GM21576 (cell line): ENCODE measurements around the gene RSBN1L.

Experiments
- ATAC-seq: cut with Tn5 transposase; IDR thresholded peaks from one replicate; pipeline ENCODE4 v1.9.1; 2021; ENCODE audit warnings: mild to moderate bottlenecking, moderate library complexity; ENCODE audit not compliant: unreplicated experiment

Gene RSBN1L

DNA sequence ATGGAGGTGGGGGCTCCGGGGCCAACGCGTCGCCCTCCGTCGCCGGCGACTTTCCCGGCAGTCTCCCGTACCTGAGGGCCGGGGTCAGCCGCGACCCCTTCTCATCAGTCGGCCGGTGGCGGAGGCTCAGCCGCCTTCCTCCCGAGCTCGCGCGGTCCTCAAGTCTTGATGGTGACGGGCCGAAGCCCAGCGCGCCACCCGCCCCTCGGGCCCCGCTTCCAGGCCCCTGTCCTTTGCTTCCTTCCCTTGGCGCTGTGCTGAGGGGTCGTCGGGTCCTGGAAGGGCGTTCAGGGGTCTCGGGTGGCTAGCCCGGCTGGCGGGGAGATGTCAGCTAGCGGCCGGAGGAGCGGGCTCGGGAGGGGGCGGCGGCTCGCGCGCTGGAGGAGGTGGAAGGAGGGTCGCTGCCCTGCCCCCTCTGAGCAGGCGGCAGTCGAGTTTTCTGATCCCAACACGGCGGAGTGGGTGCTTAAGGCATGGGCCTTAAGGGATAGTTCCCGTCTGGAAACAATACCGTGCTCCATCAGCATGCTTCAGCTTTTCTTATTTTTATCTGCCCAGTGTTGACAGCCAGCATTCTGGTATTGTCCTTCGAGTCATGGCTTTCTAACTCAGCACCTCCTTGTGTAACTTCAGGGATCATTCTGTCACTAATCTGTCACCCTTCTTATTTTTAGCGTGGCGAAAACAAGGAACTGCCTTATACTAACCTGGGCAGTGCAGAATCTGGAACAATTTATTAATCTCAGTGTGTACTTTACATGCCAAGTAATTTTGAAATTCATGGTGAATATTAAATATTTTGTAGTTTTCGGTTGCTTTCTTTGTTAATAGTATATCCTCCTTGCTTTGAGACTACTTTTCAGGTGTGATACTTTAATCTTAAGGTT is 103.1 kb downstream of the RSBN1L start:
- ATAC-seq = no peak

DNA sequence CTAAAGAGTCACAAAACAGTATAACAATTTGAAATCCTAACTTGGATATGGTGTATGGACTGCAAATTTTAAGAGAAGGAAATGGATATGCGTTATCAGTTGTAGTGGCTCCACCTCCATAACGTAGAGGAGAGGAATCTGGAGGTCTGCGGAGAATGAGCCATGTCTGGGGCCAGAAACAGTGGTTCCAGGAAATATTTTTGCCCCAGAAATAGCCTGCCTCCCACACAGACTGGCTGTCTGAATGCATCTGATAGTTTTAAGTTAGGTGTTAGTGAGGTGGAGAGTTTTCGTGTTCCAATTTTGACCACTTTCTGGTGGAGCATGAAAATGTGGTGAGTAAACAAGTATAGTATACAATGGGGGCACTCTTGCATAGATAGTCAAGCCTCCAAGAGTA is 103.9 kb downstream of the RSBN1L start:
- ATAC-seq = no peak

DNA sequence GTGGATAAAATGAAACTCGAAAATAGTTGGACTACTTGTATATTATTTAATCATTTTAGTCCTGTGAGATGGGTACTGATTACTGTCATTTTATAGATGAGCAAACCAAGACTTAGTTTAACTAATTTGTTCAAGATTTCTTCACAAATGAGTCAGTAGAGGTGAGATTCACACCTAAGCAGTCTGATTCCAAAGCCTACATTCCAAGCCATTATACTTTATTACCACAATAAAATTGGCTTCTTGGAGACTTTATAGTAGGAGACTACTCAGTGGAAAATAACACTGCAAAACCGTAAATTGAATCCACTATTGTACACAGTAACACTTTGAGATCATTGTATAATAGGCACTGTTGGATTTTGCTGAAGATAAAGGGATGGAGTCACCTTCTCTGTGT is 104.5 kb downstream of the RSBN1L start:
- ATAC-seq = no peak

DNA sequence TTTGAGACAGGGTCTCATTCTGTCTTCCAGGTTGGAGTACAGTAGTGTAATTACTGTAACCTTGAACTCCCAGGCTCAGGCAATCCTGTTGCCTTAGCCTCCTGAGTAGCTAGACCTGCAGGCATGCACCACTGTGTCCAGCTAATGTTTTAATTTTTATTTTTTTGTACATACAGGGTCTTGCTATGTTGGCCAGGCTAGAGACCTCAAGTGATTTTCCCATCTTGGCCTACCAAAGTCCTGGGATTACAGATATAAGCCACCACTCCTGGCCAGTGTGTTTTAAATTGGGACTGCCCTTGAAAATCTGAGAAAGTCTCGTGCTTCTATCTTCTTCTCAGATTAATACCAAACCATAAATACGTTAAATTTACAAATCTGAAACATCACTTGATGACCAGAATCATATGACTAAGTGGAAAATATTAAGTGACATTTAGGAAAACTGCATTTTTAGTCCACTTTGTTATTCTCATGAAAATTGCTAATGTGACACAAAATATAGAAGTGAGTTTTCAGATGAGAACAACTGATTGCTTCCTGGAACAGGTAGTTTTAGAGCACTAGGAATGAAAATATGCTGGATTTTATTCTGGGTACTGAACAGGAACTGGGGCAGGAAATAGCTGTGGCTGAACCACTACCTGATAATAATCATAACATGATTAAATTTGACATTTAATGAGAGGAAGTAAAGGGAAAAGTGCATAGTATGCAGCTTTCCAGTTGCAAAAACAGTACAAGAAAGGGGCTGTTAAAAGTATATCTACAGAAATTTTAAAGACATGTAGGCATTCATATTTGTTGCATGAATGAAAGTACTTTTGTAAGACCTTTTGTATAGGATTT is 106.5 kb downstream of the RSBN1L start:
- no peak for ATAC-seq

DNA sequence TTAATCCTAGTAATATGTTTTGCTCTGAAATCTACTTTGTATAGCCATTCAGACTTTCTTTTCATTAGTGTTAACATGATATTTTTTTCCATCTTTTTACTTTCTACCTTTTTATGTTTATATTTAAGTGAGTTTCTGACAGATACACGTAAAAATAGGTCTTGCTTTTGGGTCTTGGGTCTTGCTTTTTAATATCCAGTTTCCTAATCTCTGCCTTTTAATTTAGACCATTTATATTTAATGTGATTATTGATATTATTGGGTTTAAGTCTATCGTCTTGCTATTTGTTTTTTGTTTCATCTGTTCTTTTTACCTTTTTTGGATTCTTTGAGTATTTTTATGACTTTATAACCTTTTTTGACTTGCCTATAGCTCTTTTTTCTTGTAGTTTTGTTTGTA is 110.2 kb downstream of the RSBN1L start:
- no peak for ATAC-seq

DNA sequence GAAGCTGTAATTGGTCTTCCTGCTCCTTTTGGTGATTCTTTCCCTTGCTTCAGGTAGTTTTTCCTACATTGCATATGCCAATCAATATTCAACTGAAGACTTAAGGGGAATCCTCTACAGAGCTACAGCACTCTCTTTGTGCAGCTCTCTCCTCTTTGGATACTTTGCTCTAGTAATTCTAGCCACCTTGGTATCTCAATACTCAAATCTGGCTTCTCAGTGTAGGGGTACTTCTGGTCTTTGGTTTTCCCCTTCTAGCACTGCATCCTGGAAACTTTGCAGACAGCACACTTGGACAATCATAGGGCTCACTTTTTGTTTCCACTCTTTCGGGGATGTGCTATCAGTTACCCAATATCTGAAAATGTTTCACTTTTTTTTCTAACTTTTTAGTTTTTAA is 112.3 kb downstream of the RSBN1L start:
- ATAC-seq = no peak

DNA sequence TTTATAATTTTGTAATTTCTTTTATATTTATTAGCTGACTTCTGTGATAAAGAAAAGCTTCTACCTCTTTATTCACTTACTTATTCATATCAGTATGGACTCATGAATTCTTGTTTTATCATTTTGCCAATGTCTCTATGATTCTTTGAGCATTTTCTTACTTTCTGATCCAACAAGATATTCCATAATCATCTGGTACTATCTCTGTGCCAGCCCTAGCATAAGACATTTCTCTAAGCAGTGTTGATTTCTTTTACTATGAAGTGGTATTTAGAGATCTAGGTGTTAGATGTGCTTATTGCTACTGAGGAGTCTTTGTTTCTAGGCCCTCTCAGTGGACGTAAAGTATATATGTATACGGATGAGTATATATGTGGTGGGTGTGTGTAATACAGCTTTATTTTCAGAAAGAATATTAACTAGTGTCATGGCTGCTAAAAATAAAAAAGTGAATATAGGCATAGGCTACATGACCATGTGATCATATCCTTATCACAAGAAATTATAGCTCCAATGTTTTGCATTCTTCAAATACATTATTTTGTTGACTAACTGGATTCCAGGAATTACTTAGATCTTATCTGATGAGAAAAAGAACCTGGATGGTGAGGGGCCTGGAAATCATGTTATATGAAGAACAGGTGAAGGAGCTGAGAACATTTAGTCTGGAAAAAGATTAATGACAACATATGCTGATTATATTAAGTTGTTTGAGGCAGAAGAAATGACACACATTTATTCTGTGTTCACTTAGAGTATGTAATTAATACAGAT is 115.4 kb downstream of the RSBN1L start:
- no peak for ATAC-seq

DNA sequence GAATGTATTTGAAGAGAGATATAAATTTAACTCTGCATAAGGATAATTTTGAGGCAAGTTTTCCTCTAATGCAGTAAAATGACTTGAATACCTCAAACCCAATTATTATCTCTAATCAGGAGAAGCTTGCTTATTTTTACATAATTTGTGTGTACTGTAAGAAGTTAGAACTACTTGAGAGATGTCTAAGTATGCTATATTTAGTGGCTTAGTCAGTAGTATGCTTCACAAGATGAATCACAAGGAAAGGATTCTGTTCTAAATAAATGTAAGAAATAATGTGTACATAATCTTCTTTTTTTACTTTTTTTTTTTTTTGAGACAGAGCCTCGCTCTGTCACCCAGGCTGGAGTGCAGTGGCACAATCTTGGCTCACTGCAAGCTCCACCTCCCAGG is 116.0 kb downstream of the RSBN1L start:
- ATAC-seq = no peak

DNA sequence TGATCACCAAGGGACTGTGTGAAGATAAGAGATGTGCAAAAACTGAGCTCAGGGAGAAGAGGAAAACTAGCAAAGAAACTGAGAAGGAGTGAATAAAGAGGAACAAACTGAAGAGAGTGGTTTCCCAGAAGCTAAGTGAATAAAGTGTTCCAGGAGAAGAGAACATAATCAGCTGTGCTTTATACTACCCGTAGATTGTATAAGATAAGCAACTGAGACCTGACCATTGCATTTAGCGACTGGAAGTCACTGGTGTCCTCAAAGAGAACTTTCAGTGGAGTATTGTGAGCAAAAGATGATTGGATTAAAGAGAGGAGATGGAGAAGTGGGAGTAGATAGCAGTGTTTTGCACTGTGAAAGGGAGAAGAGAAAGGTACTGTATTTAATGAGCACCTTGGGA is 116.9 kb downstream of the RSBN1L start:
- no peak for ATAC-seq

DNA sequence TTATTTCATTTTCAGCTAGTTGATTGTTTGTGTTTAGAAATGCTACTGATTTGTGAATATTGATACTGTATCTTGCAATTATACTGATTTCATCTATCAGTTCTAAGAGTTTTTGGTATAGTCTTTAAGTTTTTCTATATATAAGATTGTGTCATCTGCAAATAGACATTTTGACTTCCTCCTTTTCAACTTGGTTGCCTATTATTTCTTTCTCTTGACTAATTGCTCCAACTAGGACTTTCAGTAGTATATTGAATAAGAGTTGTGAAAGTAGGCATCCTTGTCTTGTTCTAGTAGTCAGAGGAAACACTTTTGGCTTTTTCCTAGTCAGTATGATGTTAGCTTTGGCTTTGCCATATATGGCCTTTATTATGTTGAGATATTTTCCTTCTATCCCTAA is 122.8 kb downstream of the RSBN1L start:
- no peak for ATAC-seq

DNA sequence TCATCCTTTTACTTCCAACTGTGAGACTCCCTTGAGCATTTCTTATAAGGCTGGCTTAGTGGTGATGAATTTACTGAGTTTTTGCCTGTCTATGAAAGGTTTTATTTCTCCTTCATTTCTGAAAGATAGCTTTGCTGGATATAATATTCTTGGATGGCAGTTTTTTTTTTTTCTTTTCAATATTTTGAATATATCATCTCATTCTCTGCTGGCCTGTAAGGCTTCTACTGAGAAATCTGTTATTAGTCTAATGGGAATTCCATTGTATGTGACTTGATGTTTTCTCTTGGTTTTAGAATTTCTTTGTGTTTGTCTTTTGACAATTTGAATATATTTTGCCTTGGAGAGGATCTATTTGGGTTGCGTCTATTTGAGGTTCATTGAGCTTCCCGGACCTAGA is 124.7 kb downstream of the RSBN1L start:
- no peak for ATAC-seq

DNA sequence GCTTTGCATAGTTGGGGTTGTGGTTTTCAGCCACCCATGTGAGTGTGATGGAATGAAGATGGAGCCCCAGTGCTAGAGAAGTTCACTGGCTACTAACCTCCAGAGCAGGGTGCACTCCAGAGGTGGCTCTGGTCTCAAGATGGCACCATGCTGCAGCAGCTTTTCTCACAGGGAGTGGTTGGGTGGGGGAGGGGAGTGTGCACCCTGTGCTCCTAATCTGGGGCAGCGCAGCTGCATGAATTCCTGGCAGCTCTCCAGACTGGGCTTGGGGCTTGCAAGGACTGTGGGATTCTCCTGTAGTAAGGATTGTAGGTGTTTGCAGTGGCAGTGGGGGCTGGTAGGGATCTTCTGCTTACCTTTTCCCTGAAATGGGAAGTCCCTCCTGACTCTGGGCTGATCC is 126.0 kb downstream of the RSBN1L start:
- ATAC-seq = no peak

DNA sequence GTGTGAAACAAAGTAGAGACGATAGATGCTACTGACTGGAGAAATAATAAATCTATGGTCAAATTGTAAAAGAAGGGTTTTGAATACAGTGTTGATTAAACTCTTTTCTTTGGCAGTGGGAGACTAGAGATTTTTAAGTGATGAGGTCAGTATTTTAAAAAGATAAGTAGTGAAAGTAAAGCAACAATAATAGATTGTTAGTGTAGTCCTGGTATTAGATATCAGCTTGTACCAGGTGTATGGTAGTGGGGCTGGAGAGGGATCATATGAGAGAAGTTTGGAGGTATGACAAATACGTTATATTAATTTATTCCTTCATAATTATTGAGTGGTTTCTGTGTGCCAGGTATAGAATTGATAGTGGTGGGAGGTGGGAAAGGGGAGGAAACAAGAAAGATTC is 127.5 kb downstream of the RSBN1L start:
- ATAC-seq = no peak

DNA sequence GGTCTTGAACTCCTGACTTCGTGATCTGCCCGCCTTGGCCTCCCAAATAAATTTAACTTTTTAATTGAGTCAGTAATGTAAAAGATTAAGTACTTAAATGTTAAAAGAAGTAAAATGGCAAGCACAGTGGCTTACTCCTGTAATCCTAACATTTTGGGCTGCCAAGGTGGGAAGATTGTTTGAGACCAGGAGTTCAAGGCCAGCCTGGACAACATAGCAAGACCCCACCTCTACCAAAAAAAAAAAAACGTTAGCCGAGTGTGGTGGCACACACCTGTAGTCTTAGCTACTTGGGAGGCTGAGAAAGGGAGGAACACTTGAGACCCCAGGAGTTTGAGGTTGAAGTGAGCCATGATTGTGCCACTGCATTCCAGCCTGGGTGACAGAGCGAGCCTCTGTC is 128.4 kb downstream of the RSBN1L start:
- no peak for ATAC-seq

DNA sequence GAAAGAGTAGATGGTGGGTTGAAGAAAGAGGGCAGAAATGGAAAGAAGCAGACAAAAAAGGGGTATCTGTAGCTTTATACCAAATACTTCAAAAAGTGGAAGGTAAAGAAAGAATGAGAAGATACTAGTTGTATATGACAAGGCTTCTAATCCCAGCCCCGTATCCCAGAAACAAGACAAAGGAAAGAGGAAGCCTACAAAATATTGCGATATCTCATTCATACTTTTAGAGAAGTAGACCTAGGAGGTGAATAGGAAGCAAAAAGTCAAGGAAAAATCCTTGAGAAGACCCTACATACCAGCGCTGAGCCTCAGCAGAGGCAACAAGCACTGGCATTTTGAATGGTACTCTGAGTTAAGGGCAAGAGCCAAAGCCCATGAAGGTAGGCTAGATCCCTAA is 128.9 kb downstream of the RSBN1L start:
- ATAC-seq = no peak

DNA sequence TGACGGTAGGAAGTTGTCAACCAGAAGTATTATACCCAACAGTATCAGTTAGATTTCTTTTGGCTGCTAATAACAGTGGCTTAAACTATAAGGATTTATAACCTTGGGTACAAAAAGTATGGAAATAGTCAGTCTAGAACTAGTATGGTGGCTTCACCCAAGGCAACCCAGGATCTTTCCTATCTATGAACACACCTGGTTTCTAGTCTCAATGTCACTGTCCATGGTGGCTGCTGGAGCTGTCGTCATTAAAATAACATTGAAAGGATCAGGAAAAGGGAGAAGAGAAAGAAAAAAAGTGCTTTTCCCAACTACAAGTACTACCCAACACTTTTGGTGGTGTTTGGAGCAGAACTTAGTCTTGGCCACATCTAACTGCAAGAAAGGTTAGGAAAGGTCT is 130.0 kb downstream of the RSBN1L start:
- ATAC-seq = no peak

DNA sequence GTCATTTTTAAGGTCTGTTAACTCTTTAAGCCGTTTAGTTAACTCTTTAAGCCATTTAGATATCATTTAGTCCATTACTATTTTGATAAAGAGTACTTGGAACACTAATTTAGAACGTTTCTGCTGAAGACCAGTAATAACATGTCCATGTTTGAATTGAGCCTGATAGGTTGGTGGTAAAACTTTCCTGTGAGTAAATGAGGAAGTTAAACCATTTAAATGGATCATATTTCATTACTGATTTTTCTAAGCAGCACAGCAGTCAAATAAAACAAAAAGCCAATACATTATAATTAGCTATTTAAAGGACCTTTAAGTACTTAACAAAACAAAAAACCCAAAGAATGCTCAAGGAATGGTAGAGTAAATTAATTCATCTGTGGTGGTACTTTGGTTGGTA is 131.7 kb downstream of the RSBN1L start:
- no peak for ATAC-seq

DNA sequence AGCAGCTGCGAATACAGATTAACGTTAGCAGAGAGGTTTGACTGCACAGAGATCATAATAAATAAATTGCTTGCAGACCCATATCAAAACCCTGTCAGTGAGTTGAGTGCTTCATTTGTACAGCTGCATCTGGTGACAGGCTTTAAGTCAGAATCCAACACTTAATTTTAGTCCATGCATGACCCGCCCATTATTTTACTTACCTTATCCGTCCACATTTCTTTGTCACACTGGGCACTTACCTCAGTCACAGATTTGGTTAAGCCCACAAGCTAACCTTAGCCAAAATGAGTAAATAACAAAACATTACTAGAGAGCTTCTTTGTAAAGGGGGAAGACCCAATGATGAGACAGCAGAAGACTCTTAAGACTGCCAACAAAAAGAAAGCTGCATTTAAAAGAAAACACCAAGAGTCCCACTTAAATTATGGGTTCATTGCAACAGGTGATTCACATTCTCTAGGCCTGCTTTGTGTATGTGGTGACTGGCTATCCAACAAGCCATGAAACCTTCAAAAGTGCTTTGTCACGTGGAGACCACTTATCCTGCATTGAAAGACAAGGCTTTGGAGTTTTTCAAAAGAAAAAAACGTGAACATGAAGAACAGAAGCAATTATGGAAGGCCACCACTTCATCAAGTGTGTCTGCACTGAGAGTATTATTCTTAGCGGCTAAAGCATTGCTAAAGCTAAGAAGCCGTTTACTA is 134.5 kb downstream of the RSBN1L start:
- ATAC-seq = no peak

DNA sequence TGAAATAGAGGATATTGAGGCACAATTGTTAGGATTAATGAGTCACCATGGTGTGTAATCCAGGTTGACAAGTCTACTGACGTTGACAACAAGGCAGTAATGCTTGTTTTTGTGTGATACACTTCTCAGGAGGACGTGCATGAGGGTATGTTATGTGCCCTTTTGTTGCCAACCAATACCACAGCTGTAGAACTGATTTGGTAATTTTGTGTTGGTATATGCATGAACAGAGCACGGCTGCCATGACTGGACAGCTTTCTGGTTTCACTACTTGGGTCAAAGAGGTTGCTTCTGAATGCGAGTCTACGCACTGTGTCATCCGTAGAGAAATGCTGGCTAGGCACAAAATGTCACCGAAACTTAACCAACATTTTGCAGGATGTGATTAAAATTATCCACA is 135.2 kb downstream of the RSBN1L start:
- no peak for ATAC-seq

DNA sequence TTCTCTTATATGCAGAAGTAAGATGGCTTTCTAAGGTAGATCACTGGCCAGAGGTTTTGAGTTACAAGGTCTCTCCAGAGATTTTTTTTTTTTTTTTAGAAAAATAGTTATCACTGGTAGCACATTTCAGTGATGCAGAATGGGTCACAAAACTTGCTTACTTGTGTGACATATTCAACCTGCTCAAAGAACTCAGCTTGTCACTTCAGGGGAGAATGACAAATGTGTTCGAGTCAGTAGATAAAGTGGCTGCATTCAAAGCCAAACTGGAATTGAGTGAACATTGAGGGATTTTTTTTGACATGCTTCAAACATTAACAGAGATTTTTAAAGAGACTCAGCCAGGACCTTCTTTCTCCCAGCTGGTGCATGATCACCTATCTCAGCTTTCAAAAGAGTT is 135.7 kb downstream of the RSBN1L start:
- no peak for ATAC-seq
